ENCODE results near the gene CASS4. TPM values are rescaled to one million over a fixed set of nuclear protein-coding genes. Genes with fewer than 3 reads are reported as not detected.
"Not testable (repeated sequence)": the region's sequence is repeated elsewhere in the genome, so short reads cannot be mapped to it uniquely, and the experiment has no call there.

CASS4 gene
- total and polyA plus RNA-seq, 7 donors = 0.08 to 0.73 (median 0.34) TPM

GRCh38 chr20:56406910-56407309 is 5.2 kb upstream of the CASS4 start:
- Histone ChIP-seq H3K9me3 (no peaks in the 10 kb centered on the region), H3K4me3 (no peak overlapping the region), H3K4me1 (no peaks in the 10 kb centered on the region), H3K27ac (peak overlapping the region; percentile 18), H3K27me3 (ENCODE audit: insufficient read depth in 3 of 3, low read length in 2 of 3) (no peaks in the 10 kb centered on the region), H3K36me3 (ENCODE audit: insufficient read depth in 1 of 2, low read depth in 1 of 2) (peaks cover 6 to 70% of the 10 kb centered on the region in 2 donors)
- ATAC-seq (no peak), DNase-seq (no peak)
- WGBS, 3 donors = 81% methylated on average over 3 of the region's 3 CpGs
- no peak for TF ChIP-seq CTCF (IDR thresholded peaks at IDR 0.05)
- intact Hi-C loops (cut with DNase I) = loop anchor here in 1 of 2 donors (5.0 kb wide), 1 partner anchor 60 kb away; the partner anchor contains the start of gene RTF2

GRCh38 chr20:56409521-56409920 is 2.5 kb upstream of the CASS4 start:
- no peak for ATAC-seq
- H3K4me1 ChIP-seq = no peaks in the 10 kb centered on the region
- peaks cover 6 to 48% of the 10 kb centered on the region in 2 donors for H3K36me3 ChIP-seq (ENCODE audit: insufficient read depth in 1 of 2, low read depth in 1 of 2)
- no peak overlapping the region for H3K4me3 ChIP-seq
- intact Hi-C loops (cut with DNase I) = loop anchor here in 1 of 2 donors (5.0 kb wide), 1 partner anchor 58 kb away; the partner anchor contains the start of gene RTF2
- no peak overlapping the region for H3K27ac ChIP-seq
- WGBS, 3 donors = 78 to 83% (median 80%) methylated on average over 5 of the region's 5 CpGs
- DNase-seq = no peak
- no peaks in the 10 kb centered on the region for H3K27me3 ChIP-seq (ENCODE audit: insufficient read depth in 3 of 3, low read length in 2 of 3)
- H3K9me3 ChIP-seq = no peaks in the 10 kb centered on the region
- no peak for TF ChIP-seq CTCF (IDR thresholded peaks at IDR 0.05)

GRCh38 chr20:56409956-56410355 is 2.1 kb upstream of the CASS4 start:
- intact Hi-C loops (cut with DNase I) = loop anchor here in 1 of 2 donors (5.0 kb wide), 1 partner anchor 57 kb away; the partner anchor contains the start of gene RTF2

GRCh38 chr20:56411287-56411686 is 773 bp upstream of the CASS4 start:
- peaks cover 6 to 30% of the 10 kb centered on the region in 2 donors for H3K36me3 ChIP-seq (ENCODE audit: insufficient read depth in 1 of 2, low read depth in 1 of 2)
- H3K27ac ChIP-seq; ATAC-seq; intact Hi-C loops (cut with DNase I); DNase-seq; H3K27me3 ChIP-seq (ENCODE audit: insufficient read depth in 3 of 3, low read length in 2 of 3); H3K9me3 ChIP-seq; H3K4me1 ChIP-seq; H3K4me3 ChIP-seq: not testable (repeated sequence)
- 94 to 97% (median 96%) methylated on average over 7 of the region's 7 CpGs for WGBS, 3 donors

More at GRCh38 chr20:56409956-56410355, 2.1 kb upstream of the CASS4 start:
- Histone ChIP-seq H3K4me3 (no peak overlapping the region), H3K4me1 (no peaks in the 10 kb centered on the region), H3K27me3 (ENCODE audit: insufficient read depth in 3 of 3, low read length in 2 of 3) (no peaks in the 10 kb centered on the region), H3K27ac (no peak overlapping the region), H3K36me3 (ENCODE audit: insufficient read depth in 1 of 2, low read depth in 1 of 2) (peaks cover 6 to 43% of the 10 kb centered on the region in 2 donors), H3K9me3 (no peaks in the 10 kb centered on the region)
- DNase-seq (no peak), ATAC-seq (no peak)
- no peak for TF ChIP-seq CTCF (IDR thresholded peaks at IDR 0.05)
- WGBS, 3 donors = 55 to 87% (median 83%) methylated on average over 1 of the region's 1 CpG

GRCh38 chr20:56412473-56412790 is 372 bp downstream of the CASS4 start:
- intact Hi-C loops (cut with DNase I) = no loop called here
- Histone ChIP-seq H3K9me3 (no peaks in the 10 kb centered on the region), H3K36me3 (ENCODE audit: insufficient read depth in 1 of 2, low read depth in 1 of 2) (peaks cover 0 to 20% of the 10 kb centered on the region in 2 donors), H3K4me3 (peak overlapping the region; percentile 26), H3K27me3 (ENCODE audit: insufficient read depth in 3 of 3, low read length in 2 of 3) (no peaks in the 10 kb centered on the region), H3K4me1 (no peaks in the 10 kb centered on the region), H3K27ac (no peak overlapping the region)
- 92 to 94% (median 93%) methylated on average over 7 of the region's 7 CpGs for WGBS, 3 donors
- no peak for DNase-seq
- ATAC-seq = no peak
- TF ChIP-seq CTCF (IDR thresholded peaks at IDR 0.05) = no peak
